GM19324 (cell line): ENCODE results near the gene IGF1R.

Experiments used
- ATAC-seq: cut with Tn5 transposase; IDR thresholded peaks from one replicate; pipeline ENCODE4 v1.9.1; 2021; ENCODE audit warnings: mild to moderate bottlenecking, moderate library complexity; ENCODE audit not compliant: unreplicated experiment, low FRiP score

The IGF1R gene

GRCh38 chr15:98948941-98949340 lies 300.6 kb downstream of the IGF1R start:
- ATAC-seq = no peak

- no peak for ATAC-seq
Observed at GRCh38 chr15:98949624-98950023, 301.3 kb downstream of the IGF1R start.

GRCh38 chr15:98950248-98950647 lies 301.9 kb downstream of the IGF1R start:
- no peak for ATAC-seq

DNA sequence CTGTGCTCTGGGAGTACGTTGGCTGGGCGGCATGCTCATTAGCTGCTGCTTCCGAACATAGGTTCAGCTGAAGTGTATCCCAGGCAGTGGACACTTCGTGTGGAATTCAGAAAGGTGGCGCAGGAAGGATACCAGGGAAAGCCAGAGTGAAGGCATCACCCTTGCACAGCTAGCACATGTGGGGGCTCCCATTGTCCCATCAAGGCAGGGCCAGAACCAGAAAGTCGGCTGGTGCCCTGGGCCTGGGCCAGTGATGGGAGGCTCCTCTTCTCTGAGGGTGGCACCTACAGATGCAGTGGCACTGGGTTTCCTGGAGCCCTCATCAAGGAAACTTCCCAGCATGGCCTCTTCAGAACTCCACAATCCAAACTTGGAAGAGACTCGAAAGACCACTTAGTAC lies 302.7 kb downstream of the IGF1R start:
- ATAC-seq = no peak

GRCh38 chr15:98951493-98952320 lies 303.4 kb downstream of the IGF1R start:
- no peak for ATAC-seq

GRCh38 chr15:98952381-98952803 lies 304.1 kb downstream of the IGF1R start:
- ATAC-seq = peak; percentile 74

- no peak for ATAC-seq
Observed at GRCh38 chr15:98953000-98953787, 304.9 kb downstream of the IGF1R start.

DNA sequence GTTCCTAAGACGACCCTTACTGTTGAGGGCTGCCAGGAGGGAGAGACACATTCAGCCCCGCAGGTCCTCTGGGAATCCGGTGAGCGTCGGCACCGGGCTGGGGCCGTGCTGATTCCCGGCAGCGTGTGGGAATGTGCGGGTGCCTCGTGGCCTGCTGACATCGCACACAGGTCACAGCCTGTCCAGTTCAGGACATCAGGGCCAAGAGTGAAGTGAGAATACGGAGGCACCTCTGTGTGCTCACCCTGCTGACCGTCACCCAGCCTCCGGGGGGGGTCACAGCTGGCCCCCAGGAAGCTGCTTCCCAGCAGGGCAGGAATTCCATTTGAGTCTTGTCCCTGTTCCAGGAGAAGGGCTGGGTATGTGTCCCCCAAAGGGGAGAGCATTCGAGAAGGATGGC lies 305.6 kb downstream of the IGF1R start:
- no peak for ATAC-seq

DNA sequence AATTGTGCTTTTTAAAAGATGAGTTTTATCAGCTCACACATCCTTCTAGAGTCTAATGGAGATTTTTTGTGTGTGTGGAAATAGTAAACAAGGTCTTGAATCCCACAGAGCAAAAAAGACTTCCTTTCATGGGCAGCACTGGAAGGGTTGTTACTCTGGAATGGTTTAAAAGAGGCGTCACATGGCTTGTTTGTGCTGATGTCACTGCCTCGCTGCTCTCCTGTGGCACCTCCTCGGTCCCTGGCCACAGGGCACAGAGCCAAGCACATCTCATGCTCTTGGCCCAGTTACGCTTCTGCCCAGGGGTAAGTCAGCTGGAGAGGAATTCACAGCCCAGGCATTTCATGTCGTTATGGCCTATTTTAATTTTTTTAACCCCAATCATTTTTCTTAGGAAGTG lies 306.1 kb downstream of the IGF1R start:
- no peak for ATAC-seq

- no peak for ATAC-seq
Observed at GRCh38 chr15:98955331-98955730, 307.0 kb downstream of the IGF1R start.

DNA sequence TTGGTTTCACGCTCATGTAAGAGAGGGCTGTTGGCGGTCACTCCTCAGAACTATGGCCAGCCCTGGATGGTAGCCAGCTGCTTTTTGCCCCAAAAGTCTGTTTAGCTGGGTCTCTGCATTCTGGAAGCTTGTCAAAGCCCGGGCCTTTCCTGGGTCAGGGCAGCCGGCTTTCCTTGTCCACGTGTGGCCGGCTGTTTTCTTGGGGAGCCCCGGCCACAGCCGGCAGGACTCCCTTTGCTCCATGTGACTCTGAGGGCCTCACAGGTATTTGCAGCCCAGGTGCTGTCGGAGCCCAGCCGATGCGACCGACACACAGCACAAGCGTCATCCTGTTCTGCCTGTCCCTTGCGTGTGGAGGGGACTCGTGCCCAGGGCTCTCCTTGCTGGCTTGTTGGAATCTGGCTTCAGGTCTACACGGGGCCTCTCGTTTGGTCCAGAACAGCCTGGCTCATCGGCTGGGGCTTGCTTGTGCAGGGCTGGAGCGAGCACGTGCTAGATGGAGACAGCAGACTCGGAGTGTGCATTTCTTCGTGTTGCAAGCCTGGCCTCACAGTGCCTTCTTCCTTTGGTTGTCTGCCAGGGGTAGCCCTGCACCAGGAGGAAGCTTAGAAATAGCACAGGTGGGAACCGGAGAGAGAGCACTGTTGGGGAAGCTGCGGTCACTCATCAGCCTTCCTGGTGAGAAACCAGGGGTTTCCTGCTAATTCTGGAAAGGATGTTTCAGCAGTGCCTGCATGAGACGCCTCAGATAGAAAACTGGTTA lies 307.8 kb downstream of the IGF1R start:
- no peak for ATAC-seq

DNA sequence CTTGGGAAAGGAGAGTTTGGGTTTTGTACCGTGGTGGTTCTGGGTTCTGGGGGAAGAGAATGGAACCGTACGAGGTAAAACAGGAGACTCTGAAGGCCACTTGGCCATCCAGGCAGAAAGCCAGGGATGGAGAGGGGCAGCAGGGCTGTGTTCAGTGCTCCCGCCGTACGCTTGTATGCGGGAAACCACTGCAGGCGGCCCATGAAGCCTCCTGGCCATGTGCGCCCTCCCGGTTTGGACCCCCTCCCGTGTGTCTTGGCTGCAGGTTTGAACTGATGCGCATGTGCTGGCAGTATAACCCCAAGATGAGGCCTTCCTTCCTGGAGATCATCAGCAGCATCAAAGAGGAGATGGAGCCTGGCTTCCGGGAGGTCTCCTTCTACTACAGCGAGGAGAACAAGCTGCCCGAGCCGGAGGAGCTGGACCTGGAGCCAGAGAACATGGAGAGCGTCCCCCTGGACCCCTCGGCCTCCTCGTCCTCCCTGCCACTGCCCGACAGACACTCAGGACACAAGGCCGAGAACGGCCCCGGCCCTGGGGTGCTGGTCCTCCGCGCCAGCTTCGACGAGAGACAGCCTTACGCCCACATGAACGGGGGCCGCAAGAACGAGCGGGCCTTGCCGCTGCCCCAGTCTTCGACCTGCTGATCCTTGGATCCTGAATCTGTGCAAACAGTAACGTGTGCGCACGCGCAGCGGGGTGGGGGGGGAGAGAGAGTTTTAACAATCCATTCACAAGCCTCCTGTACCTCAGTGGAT lies 308.6 kb downstream of the IGF1R start:
- ATAC-seq = no peak

GRCh38 chr15:98957655-98958054 lies 309.3 kb downstream of the IGF1R start:
- ATAC-seq = no peak

- ATAC-seq = no peak
Observed at GRCh38 chr15:98958076-98958475, 309.7 kb downstream of the IGF1R start.

DNA sequence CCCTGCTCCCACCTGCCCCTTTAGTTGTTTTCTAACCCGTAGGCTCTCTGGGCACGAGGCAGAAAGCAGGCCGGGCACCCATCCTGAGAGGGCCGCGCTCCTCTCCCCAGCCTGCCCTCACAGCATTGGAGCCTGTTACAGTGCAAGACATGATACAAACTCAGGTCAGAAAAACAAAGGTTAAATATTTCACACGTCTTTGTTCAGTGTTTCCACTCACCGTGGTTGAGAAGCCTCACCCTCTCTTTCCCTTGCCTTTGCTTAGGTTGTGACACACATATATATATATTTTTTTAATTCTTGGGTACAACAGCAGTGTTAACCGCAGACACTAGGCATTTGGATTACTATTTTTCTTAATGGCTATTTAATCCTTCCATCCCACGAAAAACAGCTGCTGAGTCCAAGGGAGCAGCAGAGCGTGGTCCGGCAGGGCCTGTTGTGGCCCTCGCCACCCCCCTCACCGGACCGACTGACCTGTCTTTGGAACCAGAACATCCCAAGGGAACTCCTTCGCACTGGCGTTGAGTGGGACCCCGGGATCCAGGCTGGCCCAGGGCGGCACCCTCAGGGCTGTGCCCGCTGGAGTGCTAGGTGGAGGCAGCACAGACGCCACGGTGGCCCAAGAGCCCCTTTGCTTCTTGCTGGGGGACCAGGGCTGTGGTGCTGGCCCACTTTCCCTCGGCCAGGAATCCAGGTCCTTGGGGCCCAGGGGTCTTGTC lies 310.7 kb downstream of the IGF1R start:
- no peak for ATAC-seq

- no peak for ATAC-seq
Observed at GRCh38 chr15:98959640-98960007, 311.3 kb downstream of the IGF1R start.

GRCh38 chr15:98960555-98961050 lies 312.3 kb downstream of the IGF1R start:
- no peak for ATAC-seq

- no peak for ATAC-seq
Observed at GRCh38 chr15:98963444-98963843, 315.1 kb downstream of the IGF1R start.

- ATAC-seq = no peak
Observed at GRCh38 chr15:98964466-98965133, 316.3 kb downstream of the IGF1R start.
